MM.1S (cell line): ENCODE data around the gene SEC24D.

Source experiments
- CTCF ChIP-seq: fragments of 300-600 bp; sonication (generic); IDR thresholded peaks from 2 replicates; pipeline ENCODE4 v1.5.1; 2016; ENCODE audit warnings: antibody characterized with exemption, low read length, mixed read lengths
- EZH2 ChIP-seq: fragments of 300-600 bp; sonication (generic); optimal IDR thresholded peaks from 2 replicates; pipeline ENCODE3; 2017; ENCODE audit warnings: low read depth, mild to moderate bottlenecking, antibody characterized with exemption, low read length, mixed read lengths
- EZH2phosphoT487 ChIP-seq: fragments of 300-600 bp; sonication (generic); IDR thresholded peaks from 2 replicates; pipeline ENCODE4 v1.6.1; 2018; ENCODE audit warnings: antibody characterized with exemption, low read length

GRCh38 chr4:118884716-118885115, 48.8 kb upstream of the SEC24D start:
- TF ChIP-seq CTCF, result no peak
- no peak for TF ChIP-seq EZH2phosphoT487
- TF ChIP-seq EZH2, result no peak
